ENCODE measurements around the gene CACNA1I. TPM values are rescaled to one million over a fixed set of nuclear protein-coding genes. Genes with fewer than 3 reads are reported as not detected.

CACNA1I gene
- total and polyA plus RNA-seq, 2 of the 8 experiments (the other 6 are each of a cell fraction or from before 2014, with no cell fraction given) = 0.77 to 1.2 TPM

- no peak for TF ChIP-seq CHD7 (IDR thresholded peaks at IDR 0.05; ENCODE audit: insufficient replicate concordance, low read length)
- no peak for TF ChIP-seq SIN3A (conservative IDR thresholded peaks at IDR 0.05 in 1 of 2, IDR thresholded peaks at IDR 0.05 in 1 of 2; ENCODE audit: low read depth in 1 of 2, low read length in 2 of 2)
- TF ChIP-seq, protein P1, sequence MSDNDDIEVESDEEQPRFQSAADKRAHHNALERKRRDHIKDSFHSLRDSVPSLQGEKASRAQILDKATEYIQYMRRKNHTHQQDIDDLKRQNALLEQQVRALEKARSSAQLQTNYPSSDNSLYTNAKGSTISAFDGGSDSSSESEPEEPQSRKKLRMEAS (IDR thresholded peaks at IDR 0.05) = no peak
- no peak for TF ChIP-seq CREB1 (IDR thresholded peaks at IDR 0.05)
- TF ChIP-seq RAD21 (IDR thresholded peaks at IDR 0.05 in 1 of 2, conservative IDR thresholded peaks at IDR 0.05 in 1 of 2; ENCODE audit: low read depth in 2 of 2, low read length in 2 of 2) = no peak
- no peak for TF ChIP-seq SUZ12 (IDR thresholded peaks at IDR 0.05; ENCODE audit: low read length)
- TF ChIP-seq GTF2F1 (IDR thresholded peaks at IDR 0.05; ENCODE audit: borderline replicate concordance, low read depth, low read length) = no peak
- TF ChIP-seq, protein P2, sequence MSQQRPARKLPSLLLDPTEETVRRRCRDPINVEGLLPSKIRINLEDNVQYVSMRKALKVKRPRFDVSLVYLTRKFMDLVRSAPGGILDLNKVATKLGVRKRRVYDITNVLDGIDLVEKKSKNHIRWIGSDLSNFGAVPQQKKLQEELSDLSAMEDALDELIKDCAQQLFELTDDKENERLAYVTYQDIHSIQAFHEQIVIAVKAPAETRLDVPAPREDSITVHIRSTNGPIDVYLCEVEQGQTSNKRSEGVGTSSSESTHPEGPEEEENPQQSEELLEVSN (IDR thresholded peaks at IDR 0.05) = no peak
Observed at GRCh38 chr22:39677967-39678366, 107.4 kb downstream of the CACNA1I start (continued).
